ENCODE data around the gene PROS1. TPM values are rescaled to one million over a fixed set of nuclear protein-coding genes. Genes with fewer than 3 reads are reported as not detected.

Gene PROS1
- total and polyA plus RNA-seq, 9 of the 15 experiments (the other 6 are each of a cell fraction or from before 2014, with no cell fraction given): 5.5 to 50.5 (median 22.7) TPM

GRCh38 chr3:94008253-94008652 is 34.6 kb upstream of the PROS1 start:
- TF ChIP-seq NR2C2 (CRISPR knock-in tag; IDR thresholded peaks at IDR 0.05): no peak
- no peak for TF ChIP-seq NR2C2 (tag; IDR thresholded peaks at IDR 0.05)
- no peak for TF ChIP-seq EP300 (IDR thresholded peaks at IDR 0.05; ENCODE audit: low read length)
- TF ChIP-seq DDX20 (tag; IDR thresholded peaks at IDR 0.05; ENCODE audit: low read depth): no peak
- TF ChIP-seq ZNF644 (tag; IDR thresholded peaks at IDR 0.05; ENCODE audit: low read depth): no peak
- TF ChIP-seq SIN3B (IDR thresholded peaks at IDR 0.05; ENCODE audit: low read depth): no peak
- no peak for TF ChIP-seq EP400 (IDR thresholded peaks at IDR 0.05)
- TF ChIP-seq TSC22D4 (tag; IDR thresholded peaks at IDR 0.05): no peak
- no peak for TF ChIP-seq SAP30 (IDR thresholded peaks at IDR 0.05; ENCODE audit: borderline replicate concordance, insufficient read depth, low read depth, low read length, poor library complexity, severe bottlenecking)
- no peak for TF ChIP-seq SNIP1 (IDR thresholded peaks at IDR 0.05; ENCODE audit: low read depth)
- TF ChIP-seq ARID2 (IDR thresholded peaks at IDR 0.05): no peak
- TF ChIP-seq SOX6 (IDR thresholded peaks at IDR 0.05): no peak
- TF ChIP-seq MTA2 (IDR thresholded peaks at IDR 0.05; ENCODE audit: low read depth): no peak
- TF ChIP-seq ZNF12 (CRISPR knock-in tag; IDR thresholded peaks at IDR 0.05): no peak
- no peak for TF ChIP-seq TRIM28 (IDR thresholded peaks at IDR 0.05)
- no peak for TF ChIP-seq FIP1L1 (IDR thresholded peaks at IDR 0.05; ENCODE audit: low read depth, low read length, poor library complexity, severe bottlenecking)
- no peak for TF ChIP-seq CEBPZ (IDR thresholded peaks at IDR 0.05; ENCODE audit: borderline replicate concordance, low read depth, low read length)
- TF ChIP-seq THAP12 (CRISPR knock-in tag; IDR thresholded peaks at IDR 0.05): no peak
- Histone ChIP-seq H3K27ac (ENCODE audit: extremely low read depth, low read depth, low read length) (no peak overlapping the region), H2AFZ (ENCODE audit: low read depth, low read length) (no peak overlapping the region), H3K36me3 (ENCODE audit: control insufficient read depth, insufficient read depth, low read length) (peaks cover 13% of the 10 kb centered on the region; the same call in 1 of the 3 replicates), H3K9me1 (ENCODE audit: control insufficient read depth, insufficient read depth, low read length) (no peaks in the 10 kb centered on the region), H3K9me3 (replicated peaks; ENCODE audit: control insufficient read depth, insufficient read depth, low read depth, low read length) (no peaks in the 10 kb centered on the region), H3K9ac (ENCODE audit: insufficient read depth in 1 of 2, low read depth in 2 of 2, low read length in 2 of 2) (no peak overlapping the region), H3K27me3 (ENCODE audit: control insufficient read depth in 2 of 2, insufficient read depth in 2 of 2, low read length in 2 of 2) (no peaks in the 10 kb centered on the region), H3K79me2 (ENCODE audit: control insufficient read depth, insufficient read depth, low read length) (0 out of 3 replicates have a peak, but pooled peaks cover 3% of the 10 kb centered on the region), H3K4me2 (ENCODE audit: insufficient read depth, low read length) (no peak overlapping the region), H3K4me1 (replicated peaks in 1 of 2; ENCODE audit: control insufficient read depth in 2 of 2, insufficient read depth in 2 of 2, low read length in 2 of 2) (no peaks in the 10 kb centered on the region), H3K4me3 (no peak overlapping the region), H4K20me1 (replicated peaks; ENCODE audit: control insufficient read depth, insufficient read depth, low read length) (no peaks in the 10 kb centered on the region)
- ChIA-PET POLR2A (no interaction called here), CTCF (ENCODE audit: low intra/inter-chr PET ratio) (no interaction called here)
- FAIRE-seq (no peak), ATAC-seq (no peak), DNase-seq (ENCODE audit: extremely low read depth in 1 of 4, low spot score in 3 of 4) (no peak)
- in situ Hi-C loops (cut with MboI): no loop called here
- no TSS peak for BruUV-seq (replicated peaks)
- WGBS (ENCODE audit: insufficient coverage, low coverage, missing lambda C conversion rate): 83% methylated on average over 2 of the region's 2 CpGs
- intact Hi-C loops (cut with micrococcal nuclease): no loop called here

All from K562 (cell line).